Neural cell (in vitro differentiated cells): ENCODE results near the gene JMJD1C. TPM values are rescaled to one million over a fixed set of nuclear protein-coding genes. Genes with fewer than 3 reads are reported as not detected.

Experiments used
- H2AFZ ChIP-seq: fragments of 200-600, 300-800 bp; sonication (generic), shearing (Covaris generic); 2 replicates; pipeline ENCODE4 v1.6.0; 2014; ENCODE audit warnings: low read depth, mild to moderate bottlenecking, antibody characterized with exemption, low read length, moderate library complexity
- H3F3A ChIP-seq: fragments of 200-600 bp; shearing (Covaris generic); 2 replicates; pipeline ENCODE4 v1.6.1; 2016; ENCODE audit warnings: mild to moderate bottlenecking, moderate library complexity, mixed read lengths, antibody characterized with exemption, low read length; ENCODE audit not compliant: insufficient read depth, poor library complexity, severe bottlenecking
- H3K27ac ChIP-seq: fragments of 200-600, 300-800 bp; sonication (generic), shearing (Covaris generic); 2 replicates; pipeline ENCODE4 v1.5.1; 2014; ENCODE audit warnings: mild to moderate bottlenecking, low read length, moderate library complexity
- H3K27me3 ChIP-seq: fragments of 300-800, 200-600 bp; sonication (generic), shearing (Covaris generic); 2 replicates; pipeline ENCODE4 v1.6.0; 2014; ENCODE audit warnings: mild to moderate bottlenecking, low read depth, low read length, moderate library complexity; ENCODE audit not compliant: insufficient read depth
- H3K36me3 ChIP-seq: fragments of 300-800, 200-600 bp; sonication (generic), shearing (Covaris generic); 2 replicates; pipeline ENCODE4 v1.5.1; 2014; ENCODE audit warnings: mild to moderate bottlenecking, antibody characterized with exemption, low read length, moderate library complexity; ENCODE audit not compliant: insufficient read depth
- H3K4me2 ChIP-seq: fragments of 300-800, 200-600 bp; sonication (generic), shearing (Covaris generic); 2 replicates; pipeline ENCODE4 v1.6.0; 2014; ENCODE audit warnings: mild to moderate bottlenecking, low read length
- H3K4me3 ChIP-seq: fragments of 300-800, 200-600 bp; sonication (generic), shearing (Covaris generic); 2 replicates; pipeline ENCODE4 v1.5.1; 2014; ENCODE audit warnings: mild to moderate bottlenecking, low read length, moderate library complexity
- H3K79me2 ChIP-seq: fragments of 200-600 bp; shearing (Covaris generic); replicated peaks from 2 replicates; pipeline ENCODE4 v1.6.0; 2014; ENCODE audit warnings: mild to moderate bottlenecking, low read length, moderate library complexity; ENCODE audit not compliant: insufficient read depth
- H3K9ac ChIP-seq: fragments of 300-800, 200-600 bp; sonication (generic), shearing (Covaris generic); 2 replicates; pipeline ENCODE4 v1.6.1; 2016; ENCODE audit warnings: mild to moderate bottlenecking, low read length, mixed read lengths
- H3K9me2 ChIP-seq: fragments of 200-600 bp; shearing (Covaris generic); 2 replicates; pipeline ENCODE4 v1.6.1; 2016; ENCODE audit warnings: mild to moderate bottlenecking, low read length, mixed read lengths; ENCODE audit not compliant: insufficient read depth
- H3K9me3 ChIP-seq: fragments of 200-600, 300-800 bp; sonication (generic), shearing (Covaris generic); 2 replicates; pipeline ENCODE4 v1.6.1; 2016; ENCODE audit warnings: mild to moderate bottlenecking, mixed run types, low read length, moderate library complexity, mixed read lengths
- H4K20me1 ChIP-seq: fragments of 200-600 bp; shearing (Covaris generic); 2 replicates; pipeline ENCODE4 v1.6.1; 2016; ENCODE audit warnings: mild to moderate bottlenecking, mixed run types; ENCODE audit not compliant: insufficient read depth
- CTCF ChIP-seq: fragments of 450-650 bp; IDR thresholded peaks from 2 replicates; pipeline ENCODE4 v1.5.1; 2014; ENCODE audit warnings: antibody characterized with exemption, mild to moderate bottlenecking, moderate library complexity; ENCODE audit not compliant: poor library complexity, severe bottlenecking
- EP300 ChIP-seq: fragments of 450-650 bp; conservative IDR thresholded peaks from 2 replicates; pipeline ENCODE4 v1.6.1; 2014; ENCODE audit warnings: antibody characterized with exemption, mild to moderate bottlenecking, moderate library complexity; ENCODE audit not compliant: poor library complexity, severe bottlenecking
- EZH2 ChIP-seq: fragments of 200-600, 300-800 bp; shearing (Covaris generic), sonication (generic); IDR thresholded peaks from 2 replicates; pipeline ENCODE4 v1.6.1; 2014; ENCODE audit warnings: antibody characterized with exemption, low read length, borderline replicate concordance, mild to moderate bottlenecking; ENCODE audit not compliant: insufficient read depth, poor library complexity, severe bottlenecking
- MXI1 ChIP-seq: fragments of 450-650 bp; conservative IDR thresholded peaks from 2 replicates; pipeline ENCODE4 v1.6.1; 2014; ENCODE audit warnings: antibody characterized with exemption, mild to moderate bottlenecking; ENCODE audit not compliant: poor library complexity, severe bottlenecking
- POLR2AphosphoS5 ChIP-seq: IDR thresholded peaks from 2 replicates; pipeline ENCODE4 v1.6.1; 2012
- RAD21 ChIP-seq: fragments of 450-650 bp; conservative IDR thresholded peaks from 2 replicates; pipeline ENCODE4 v1.6.1; 2014; ENCODE audit warnings: antibody characterized with exemption, mild to moderate bottlenecking, moderate library complexity
- REST ChIP-seq: IDR thresholded peaks from 2 replicates; pipeline ENCODE4 v1.6.1; 2012; ENCODE audit warnings: borderline replicate concordance
- SMC3 ChIP-seq: fragments of 450-650 bp; conservative IDR thresholded peaks from 2 replicates; pipeline ENCODE4 v1.6.1; 2014; ENCODE audit warnings: antibody characterized with exemption, mild to moderate bottlenecking, moderate library complexity; ENCODE audit not compliant: poor library complexity
- TAF1 ChIP-seq: IDR thresholded peaks from 2 replicates; pipeline ENCODE4 v1.6.1; 2012; ENCODE audit warnings: low read depth
- polyA minus RNA-seq: library from RNA; depleted of rRNA, polyadenylated mRNA; stranded (reverse); fragments of >200 nt; gene quantifications from 2 replicates; pipeline ENCODE4 v1.2.3, GENCODE V29; 2014
- polyA plus RNA-seq: library from polyadenylated mRNA; depleted of rRNA; stranded (reverse); fragments of >200 nt; gene quantifications from 2 replicates; pipeline ENCODE4 v1.2.3, GENCODE V29; 2014

Gene JMJD1C
- polyA plus RNA-seq (99.0 and 108 TPM in 2 replicates), polyA minus RNA-seq (253 and 312 TPM in 2 replicates)

GRCh38 chr10:63465293-63466143 is at the start of gene JMJD1C:
TSS of gene JMJD1C (minus strand) at chr10:63465977. CDS start at chr10:63465662, 315 bp downstream.
- Histone ChIP-seq H2AFZ (no peak within 1 kb of the TSS), H4K20me1 (peaks cover 8% of the 10 kb centered on the region), H3K4me2 (peak within 1 kb of the TSS; percentile 84)

More at GRCh38 chr10:63465293-63466143, at the start of gene JMJD1C:
- no peak for TF ChIP-seq TAF1
- TF ChIP-seq REST = peak; percentile 44
- TF ChIP-seq EP300 = no peak
- peak; percentile 16 for TF ChIP-seq MXI1
- TF ChIP-seq RAD21 = no peak
- peak; percentile 29 for TF ChIP-seq POLR2AphosphoS5
- TF ChIP-seq CTCF = peak; percentile 27
- TF ChIP-seq EZH2 = no peak
- peak; percentile 14 for TF ChIP-seq SMC3
- Histone ChIP-seq H3K27me3 (no peaks in the 10 kb centered on the region), H3K4me3 (peak within 1 kb of the TSS; percentile 83), H3K27ac (peak within 1 kb of the TSS; percentile 75), H3F3A (peaks cover 5% of the 10 kb centered on the region), H3K9me3 (no peaks in the 10 kb centered on the region), H3K79me2 (peaks cover 61% of the 10 kb centered on the region), H3K9ac (peak within 1 kb of the TSS; percentile 78), H3K36me3 (no peaks in the 10 kb centered on the region), H3K9me2 (no peaks in the 10 kb centered on the region)
